Measurements from ENCODE around the gene RCSD1. TPM values are rescaled to one million over a fixed set of nuclear protein-coding genes. Genes with fewer than 3 reads are reported as not detected.
A peak's percentile ranks its signal among the peaks of the same experiment; 100 is the strongest.
"Not testable (repeated sequence)": the region's sequence is repeated elsewhere in the genome, so short reads cannot be mapped to it uniquely, and the experiment has no call there.

Gene RCSD1
- total RNA-seq, 2 donors from 2014 or later, result 4.7 to 5.6 TPM

- Histone ChIP-seq H3K27ac (no peak overlapping the region), H3K4me3 (no peak overlapping the region), H3K9me3 (no peaks in the 10 kb centered on the region), H3K36me3 (replicated peaks in 1 of 2; ENCODE audit: insufficient read depth in 1 of 2, low read depth in 2 of 2) (no peaks in the 10 kb centered on the region), H3K27me3 (no peaks in the 10 kb centered on the region), H3K4me1 (peaks cover 24% of the 10 kb centered on the region)
- intact Hi-C loops (cut with DNase I), result no loop called here
- no peak for DNase-seq
- TF ChIP-seq POLR2A (IDR thresholded peaks at IDR 0.05) (no peak), CTCF (IDR thresholded peaks at IDR 0.05) (no peak)
- 85% methylated on average over 7 of the region's 7 CpGs for WGBS, 2 donors
- ATAC-seq, result no peak
Measured at GRCh38 chr1:167718914-167719691, 89.1 kb downstream of the RCSD1 start.

- H3K27me3 ChIP-seq; intact Hi-C loops (cut with DNase I); DNase-seq; H3K4me3 ChIP-seq; H3K36me3 ChIP-seq (replicated peaks in 1 of 2; ENCODE audit: insufficient read depth in 1 of 2, low read depth in 2 of 2); H3K27ac ChIP-seq; ATAC-seq; H3K9me3 ChIP-seq: not testable (repeated sequence)
- H3K4me1 ChIP-seq, result peaks cover 25% of the 10 kb centered on the region
- 85 to 87% methylated on average over 25 of the region's 25 CpGs for WGBS, 2 donors
Measured at GRCh38 chr1:167719715-167720421, 89.8 kb downstream of the RCSD1 start.

- 6 to 8% methylated on average over 13 of the region's 13 CpGs for WGBS, 2 donors
- Histone ChIP-seq H3K9me3 (no peaks in the 10 kb centered on the region), H3K36me3 (replicated peaks in 1 of 2; ENCODE audit: insufficient read depth in 1 of 2, low read depth in 2 of 2) (no peaks in the 10 kb centered on the region), H3K4me3 (peak overlapping the region; percentile 94 to 96), H3K27ac (peak overlapping the region; percentile 82 to 89 (median 84)), H3K4me1 (peaks cover 25% of the 10 kb centered on the region), H3K27me3 (no peaks in the 10 kb centered on the region)
- ATAC-seq, result no peak
- intact Hi-C loops (cut with DNase I), result no loop called here
- TF ChIP-seq CTCF (IDR thresholded peaks at IDR 0.05), result peak in 5 of 7 experiments; percentile 9 to 48 (median 38)
- TF ChIP-seq POLR2A (IDR thresholded peaks at IDR 0.05), result no peak
- peak; percentile 24 to 57 (median 46) for DNase-seq
Measured at GRCh38 chr1:167720965-167721616, 91.1 kb downstream of the RCSD1 start.

- no peaks in the 10 kb centered on the region for H3K36me3 ChIP-seq (replicated peaks in 1 of 2; ENCODE audit: insufficient read depth in 1 of 2, low read depth in 2 of 2)
- peak within 1 kb of the TSS; percentile 94 to 96 for H3K4me3 ChIP-seq
- H3K27ac ChIP-seq, result peak within 1 kb of the TSS; percentile 82 to 89 (median 84)
- DNase-seq, result peak; percentile 95 to 96 (median 95)
- TF ChIP-seq POLR2A (IDR thresholded peaks at IDR 0.05) (peak; percentile 49 to 72 (median 71)), CTCF (IDR thresholded peaks at IDR 0.05) (peak in 1 of 7 experiments; percentile 19)
- 0 to 1% methylated on average over 15 to 52 of the region's 52 CpGs for WGBS, 2 donors
- peaks cover 25% of the 10 kb centered on the region for H3K4me1 ChIP-seq
- intact Hi-C loops (cut with DNase I), result no loop called here
- ATAC-seq, result peak; percentile 99
- no peaks in the 10 kb centered on the region for H3K9me3 ChIP-seq
- no peaks in the 10 kb centered on the region for H3K27me3 ChIP-seq
Measured at GRCh38 chr1:167721617-167722151, 91.7 kb downstream of the RCSD1 start, which contains the start of gene MPZL1. MPZL1 (plus strand) TSS chr1:167721982; CDS start chr1:167722152, 170 bp downstream.
